Activated T-cell treated with anti-CD3 and anti-CD28 coated beads for 4 hours (primary cell): ENCODE measurements around the gene KCNQ1.

Experiments used
- DNase-seq: peaks from one replicate; pipeline ENCODE4 v3.0.0-alpha.2; 2020

KCNQ1 gene

GRCh38 chr11:2443881-2444820, 657 bp upstream of the KCNQ1 start, which contains the start of gene TRPM5:
Gene TRPM5 (minus strand): TSS chr11:2444514. CDS start chr11:2423036, 21,478 bp downstream.
- DNase-seq, result peak; percentile 83

GRCh38 chr11:2445746-2446551, 1.1 kb downstream of the KCNQ1 start:
- DNase-seq, result no peak

DNA sequence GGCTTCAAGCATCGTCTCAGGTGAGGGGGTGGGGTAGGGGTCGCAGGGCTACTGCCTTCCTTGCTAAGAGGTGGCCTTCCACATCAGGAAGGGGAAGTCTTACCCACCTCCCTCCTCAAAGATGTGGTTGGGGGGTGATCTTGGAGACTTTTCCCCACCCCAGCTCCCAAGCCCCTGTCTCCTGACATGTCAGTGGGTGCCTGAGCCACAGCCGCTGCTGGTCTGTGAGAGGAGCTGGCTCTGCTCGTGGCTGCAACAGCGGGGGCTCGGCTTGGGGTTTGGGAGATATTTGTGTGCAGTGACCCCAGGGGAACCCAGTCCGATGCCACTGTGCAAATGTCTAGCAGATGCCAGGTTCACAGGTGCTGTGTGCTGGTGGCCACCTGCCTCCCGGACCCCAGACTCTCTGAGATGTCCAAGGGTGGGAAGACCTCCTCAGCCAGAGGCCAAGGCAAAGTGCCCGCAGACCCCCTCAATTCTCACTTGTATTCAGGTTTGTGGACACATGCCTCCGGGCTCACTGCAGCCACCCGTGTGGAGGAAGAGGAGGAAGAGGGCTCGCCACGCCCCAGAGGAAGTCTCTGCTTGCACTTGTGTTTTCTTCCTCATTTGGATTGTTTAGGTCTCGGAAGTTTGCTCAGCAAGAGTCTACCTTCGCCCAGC, 1.9 kb downstream of the KCNQ1 start:
- no peak for DNase-seq

DNA sequence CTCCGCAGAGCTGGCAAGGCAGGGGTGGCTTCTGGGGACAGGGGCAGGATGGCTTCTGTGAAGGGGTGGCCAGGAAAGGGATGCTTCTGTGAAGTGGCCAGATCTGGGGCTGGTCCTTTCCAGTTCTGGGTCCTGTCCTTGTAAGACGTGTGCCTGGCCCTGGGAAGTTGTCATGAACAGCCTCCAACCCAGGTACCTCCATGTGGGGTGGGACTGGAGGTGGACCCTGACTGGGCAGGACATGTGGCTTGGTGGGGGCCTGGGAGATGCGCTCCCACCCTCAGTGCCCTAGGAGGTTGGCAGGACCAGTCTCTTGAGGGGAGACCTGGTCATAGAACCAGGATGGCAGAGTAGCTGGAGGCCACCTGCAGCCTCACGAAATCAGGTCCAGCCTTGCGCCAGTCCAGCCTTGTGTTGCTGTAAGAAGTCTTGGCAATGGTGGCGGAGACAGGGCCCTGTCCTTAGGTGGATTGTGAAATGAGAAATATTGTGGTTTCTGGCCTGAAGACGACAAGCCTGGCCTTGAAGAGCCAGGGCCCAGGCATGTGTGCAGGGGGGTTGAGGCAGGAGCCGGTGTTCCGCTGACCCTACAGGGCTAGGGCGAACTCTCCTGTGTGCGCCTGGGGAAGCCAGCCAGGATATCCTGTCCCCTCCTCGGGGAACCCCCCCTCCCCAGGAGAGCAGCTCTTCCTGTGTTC, 2.6 kb downstream of the KCNQ1 start:
- no peak for DNase-seq

DNA sequence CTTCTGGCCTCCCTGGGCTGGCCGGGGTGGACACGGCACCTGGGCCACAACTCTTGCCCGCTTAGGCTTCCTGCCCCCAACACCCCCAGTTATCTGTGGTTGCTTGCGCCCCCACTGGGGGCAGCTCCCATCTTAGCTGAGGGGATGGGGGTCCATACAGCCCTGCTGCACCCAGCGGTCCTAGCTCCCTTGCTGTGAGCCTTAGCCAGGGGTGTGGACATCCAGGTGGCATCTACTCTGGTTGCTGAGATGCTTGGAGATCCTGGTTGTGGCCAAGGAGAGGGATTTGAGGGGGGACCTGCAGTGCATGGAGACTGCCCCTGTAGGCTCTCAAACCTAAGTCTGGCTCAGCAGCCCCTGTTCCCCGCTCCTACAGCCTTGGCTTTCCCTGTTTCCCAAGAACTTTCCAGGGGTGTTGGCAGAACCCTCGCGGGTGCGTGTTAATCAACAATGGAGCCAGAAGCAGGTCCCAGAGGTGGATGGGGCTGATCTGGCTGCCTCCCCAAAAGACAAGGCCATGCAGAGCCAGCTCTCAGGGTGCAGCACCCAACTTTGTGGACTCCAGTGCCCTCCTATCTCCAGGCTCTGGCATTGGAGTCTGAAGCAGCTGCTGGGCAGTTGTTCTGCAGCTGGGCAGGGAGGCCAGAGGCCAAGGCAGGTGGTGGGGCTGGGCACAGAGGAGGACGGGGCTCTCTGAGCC, 3.3 kb downstream of the KCNQ1 start:
- DNase-seq, result no peak

- no peak for DNase-seq
Observed at GRCh38 chr11:2448661-2449547, 4.1 kb downstream of the KCNQ1 start.

DNA sequence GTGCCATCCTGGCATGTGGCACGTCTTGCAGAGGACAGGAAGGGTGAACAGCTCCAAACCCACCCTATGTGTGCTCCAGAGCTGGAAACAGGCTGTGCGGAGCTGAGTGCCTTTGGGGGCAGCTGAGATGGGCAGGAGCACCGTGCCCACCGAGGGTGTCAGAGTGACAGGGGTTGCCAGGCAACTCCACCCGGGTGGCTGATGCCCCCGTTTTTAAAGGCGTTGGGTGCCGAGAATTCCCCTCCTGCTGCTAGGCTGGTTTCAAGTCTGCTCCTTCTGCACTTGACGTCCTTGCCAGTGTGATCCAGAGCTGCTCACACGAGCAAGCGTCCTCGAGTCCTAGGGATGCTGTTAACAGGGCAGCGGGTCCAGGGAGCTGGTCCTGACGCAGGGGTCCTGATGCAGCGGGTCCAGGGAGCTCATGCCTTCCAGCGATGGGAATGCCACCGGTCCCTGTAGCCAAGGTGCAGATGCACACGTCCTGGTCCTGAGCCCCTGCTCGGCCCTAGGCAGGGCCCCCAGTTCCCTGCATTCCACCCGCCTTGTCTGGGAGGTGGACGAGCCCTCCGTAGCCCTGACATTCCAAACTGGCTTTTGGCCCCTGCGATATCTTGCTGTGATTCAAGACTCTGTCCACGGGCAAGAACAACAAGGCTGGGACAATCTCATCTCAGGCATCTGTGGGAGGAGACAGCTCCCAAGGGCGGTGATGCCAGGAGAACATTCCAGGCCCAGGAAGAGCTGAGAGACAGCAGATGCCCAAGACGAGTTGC, 4.9 kb downstream of the KCNQ1 start:
- DNase-seq, result no peak

DNA sequence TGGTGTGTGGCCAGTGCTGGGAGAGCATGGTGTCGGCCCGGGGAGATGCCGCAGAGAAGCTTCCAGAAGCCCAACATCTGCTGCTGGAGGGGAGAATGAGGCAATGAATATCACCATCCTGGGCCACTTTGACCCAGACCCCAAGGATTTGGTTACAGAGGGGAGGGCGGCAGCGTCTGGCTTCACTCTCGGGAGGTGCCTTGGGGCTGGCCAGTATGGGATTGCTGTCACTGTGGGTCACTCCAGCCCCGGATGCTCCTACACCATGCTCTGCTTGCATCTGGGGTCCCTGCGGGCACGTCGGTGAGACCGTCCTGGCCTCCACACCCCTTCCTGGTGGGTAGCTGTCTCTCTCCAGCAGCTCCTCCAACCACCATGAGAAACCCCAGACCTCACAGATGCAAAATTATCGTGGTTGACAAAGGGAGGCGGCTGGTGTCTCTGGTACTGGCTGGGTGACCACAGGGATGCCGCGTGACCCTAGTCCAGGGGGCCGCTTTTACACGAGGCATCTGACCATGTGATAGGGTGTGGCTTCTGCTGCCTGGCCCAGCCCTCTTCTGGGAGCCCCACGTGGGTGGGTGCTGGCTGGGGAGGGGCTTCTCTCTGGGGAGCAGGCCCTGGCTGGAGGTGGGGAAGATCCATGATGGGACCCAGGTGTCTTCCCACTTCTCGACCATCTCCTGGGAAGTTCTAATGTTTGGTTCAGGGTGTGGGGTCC, 5.7 kb downstream of the KCNQ1 start:
- DNase-seq, result no peak

DNA sequence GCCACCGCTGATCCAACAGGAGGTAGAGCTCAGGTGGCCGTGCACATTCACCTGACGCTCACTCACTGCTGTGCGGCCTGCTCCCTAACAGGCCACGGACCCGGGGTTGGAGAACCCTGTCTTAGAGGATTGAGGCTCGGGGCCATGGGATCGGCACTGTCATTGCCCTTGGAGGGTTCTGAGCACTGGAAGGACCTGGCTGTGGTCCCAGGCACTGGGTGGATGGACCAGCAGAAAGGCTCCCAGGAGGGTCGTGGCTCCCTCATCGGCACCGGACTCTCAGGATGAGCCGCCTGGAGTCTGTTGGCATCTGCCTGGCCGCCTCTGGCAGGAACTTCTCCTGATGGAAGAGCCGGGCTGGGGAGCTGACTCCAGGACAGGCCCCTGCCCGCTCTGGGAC, 6.5 kb downstream of the KCNQ1 start:
- DNase-seq, result no peak

DNA sequence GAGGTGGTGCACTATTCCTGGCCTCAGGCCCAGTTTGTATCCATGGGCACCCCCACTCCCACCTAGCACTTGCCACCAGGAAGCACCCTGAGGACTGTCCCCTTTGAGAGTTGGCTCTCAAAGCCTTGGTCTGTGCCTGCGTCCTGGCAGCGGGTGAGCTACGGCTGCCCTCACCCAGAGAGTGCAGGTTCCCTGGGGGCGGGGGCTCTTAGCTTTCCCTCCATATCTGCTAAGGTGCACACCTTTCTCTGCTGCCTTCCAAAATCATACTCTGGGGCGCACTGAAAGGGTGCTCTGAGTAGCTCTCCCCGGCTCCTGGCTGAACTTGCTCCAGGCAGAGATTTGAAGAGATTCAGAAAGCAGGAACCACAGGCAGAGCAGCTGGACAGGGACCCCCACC, 7.1 kb downstream of the KCNQ1 start:
- DNase-seq, result no peak

- DNase-seq, result no peak
Observed at GRCh38 chr11:2452321-2453012, 7.7 kb downstream of the KCNQ1 start.

DNA sequence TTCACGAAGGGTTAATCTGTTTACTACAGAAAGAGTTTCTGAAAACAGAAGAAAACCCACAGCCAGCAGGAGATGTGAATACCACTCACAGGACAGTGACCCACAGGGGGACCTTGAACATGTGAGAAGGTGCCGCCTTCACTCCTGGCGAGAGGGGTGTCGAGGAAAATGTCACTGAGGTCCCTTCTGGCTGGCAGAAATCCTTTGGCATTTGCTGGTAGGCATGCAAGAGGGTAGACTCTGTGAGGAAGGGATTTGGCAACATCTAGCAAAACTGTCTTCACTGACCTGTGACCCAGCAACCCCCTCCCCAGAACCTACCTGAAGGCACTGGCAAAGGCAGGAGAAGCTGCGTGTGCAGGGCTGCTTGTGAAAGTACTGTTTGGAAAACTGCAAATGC, 8.6 kb downstream of the KCNQ1 start:
- no peak for DNase-seq

GRCh38 chr11:2458321-2458720, 13.5 kb downstream of the KCNQ1 start:
- DNase-seq, result no peak

DNA sequence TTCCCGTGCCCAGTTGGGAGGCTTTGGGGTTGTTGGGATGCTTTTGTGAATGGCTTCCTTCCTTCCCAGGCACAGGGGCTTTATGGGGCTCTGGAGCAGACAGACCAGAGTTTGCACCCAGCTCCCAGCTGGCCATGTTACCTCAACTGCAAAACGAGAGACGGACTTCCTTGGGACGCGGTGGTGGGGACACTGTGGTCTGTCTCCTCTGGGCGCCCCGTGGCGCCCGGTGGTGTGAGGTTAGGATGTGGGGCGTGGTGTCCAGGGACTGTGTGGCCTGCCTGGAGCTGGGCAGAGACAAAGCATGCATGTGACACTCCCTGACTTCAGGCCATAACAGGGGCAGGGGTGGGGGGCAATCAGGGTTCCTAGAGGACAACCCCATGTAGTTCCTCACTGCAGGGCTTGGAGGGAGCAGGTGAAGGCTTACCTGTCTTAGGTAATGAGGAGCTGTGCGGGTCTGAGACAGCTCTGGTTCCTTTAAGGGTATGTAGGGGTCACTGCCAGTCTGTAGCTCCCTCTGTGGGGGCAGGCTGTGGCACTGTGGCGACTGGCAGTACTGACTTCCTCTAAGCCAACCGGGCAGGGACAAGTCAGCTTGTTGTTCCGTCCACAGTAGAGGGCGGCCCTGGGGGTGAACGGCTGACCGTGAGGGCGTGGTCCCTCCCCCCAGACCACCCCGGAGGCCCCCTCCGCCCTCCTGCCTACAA, 14.4 kb downstream of the KCNQ1 start:
- DNase-seq, result no peak

DNA sequence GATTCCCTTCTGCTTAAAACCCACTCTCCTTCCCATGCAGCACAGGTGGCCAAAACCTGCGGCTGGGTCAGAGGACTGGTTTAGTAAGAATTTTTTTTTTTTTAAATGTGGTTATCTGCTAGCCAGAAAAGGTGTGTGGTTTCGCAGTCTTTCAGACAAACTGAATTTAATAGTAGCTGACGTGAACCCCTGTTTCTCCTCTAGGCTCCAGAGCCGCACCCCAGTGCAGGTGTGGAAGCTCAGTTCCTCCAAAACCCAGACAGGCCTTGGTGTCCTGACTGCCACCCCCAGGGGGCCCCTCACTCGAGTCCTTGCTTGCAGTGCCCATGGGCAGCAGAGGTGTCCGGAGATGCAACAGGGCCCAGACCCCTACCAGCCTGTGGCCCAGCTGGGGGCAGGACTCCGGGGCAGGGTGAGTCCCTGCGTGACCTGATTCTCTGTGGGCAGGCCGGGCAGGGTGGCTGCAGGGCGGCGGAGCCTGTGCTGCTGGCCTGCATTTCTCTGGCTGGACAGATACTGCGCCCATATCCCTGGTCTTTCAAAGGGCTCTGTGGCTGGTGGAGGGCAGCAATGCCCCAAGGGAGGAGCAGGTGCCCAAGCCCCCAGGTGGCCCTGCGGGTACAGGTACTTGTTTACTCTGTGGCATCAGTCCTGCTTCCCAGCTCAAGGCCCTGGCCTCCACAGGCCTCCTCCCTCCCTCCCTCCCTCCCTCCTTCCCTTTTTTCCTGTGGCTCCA, 15.2 kb downstream of the KCNQ1 start:
- DNase-seq, result no peak

GRCh38 chr11:2460540-2461252, 15.9 kb downstream of the KCNQ1 start:
- DNase-seq, result no peak
